ENCODE data around the gene RASA3.

Gene RASA3, protein sequence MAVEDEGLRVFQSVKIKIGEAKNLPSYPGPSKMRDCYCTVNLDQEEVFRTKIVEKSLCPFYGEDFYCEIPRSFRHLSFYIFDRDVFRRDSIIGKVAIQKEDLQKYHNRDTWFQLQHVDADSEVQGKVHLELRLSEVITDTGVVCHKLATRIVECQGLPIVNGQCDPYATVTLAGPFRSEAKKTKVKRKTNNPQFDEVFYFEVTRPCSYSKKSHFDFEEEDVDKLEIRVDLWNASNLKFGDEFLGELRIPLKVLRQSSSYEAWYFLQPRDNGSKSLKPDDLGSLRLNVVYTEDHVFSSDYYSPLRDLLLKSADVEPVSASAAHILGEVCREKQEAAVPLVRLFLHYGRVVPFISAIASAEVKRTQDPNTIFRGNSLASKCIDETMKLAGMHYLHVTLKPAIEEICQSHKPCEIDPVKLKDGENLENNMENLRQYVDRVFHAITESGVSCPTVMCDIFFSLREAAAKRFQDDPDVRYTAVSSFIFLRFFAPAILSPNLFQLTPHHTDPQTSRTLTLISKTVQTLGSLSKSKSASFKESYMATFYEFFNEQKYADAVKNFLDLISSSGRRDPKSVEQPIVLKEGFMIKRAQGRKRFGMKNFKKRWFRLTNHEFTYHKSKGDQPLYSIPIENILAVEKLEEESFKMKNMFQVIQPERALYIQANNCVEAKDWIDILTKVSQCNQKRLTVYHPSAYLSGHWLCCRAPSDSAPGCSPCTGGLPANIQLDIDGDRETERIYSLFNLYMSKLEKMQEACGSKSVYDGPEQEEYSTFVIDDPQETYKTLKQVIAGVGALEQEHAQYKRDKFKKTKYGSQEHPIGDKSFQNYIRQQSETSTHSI

DNA sequence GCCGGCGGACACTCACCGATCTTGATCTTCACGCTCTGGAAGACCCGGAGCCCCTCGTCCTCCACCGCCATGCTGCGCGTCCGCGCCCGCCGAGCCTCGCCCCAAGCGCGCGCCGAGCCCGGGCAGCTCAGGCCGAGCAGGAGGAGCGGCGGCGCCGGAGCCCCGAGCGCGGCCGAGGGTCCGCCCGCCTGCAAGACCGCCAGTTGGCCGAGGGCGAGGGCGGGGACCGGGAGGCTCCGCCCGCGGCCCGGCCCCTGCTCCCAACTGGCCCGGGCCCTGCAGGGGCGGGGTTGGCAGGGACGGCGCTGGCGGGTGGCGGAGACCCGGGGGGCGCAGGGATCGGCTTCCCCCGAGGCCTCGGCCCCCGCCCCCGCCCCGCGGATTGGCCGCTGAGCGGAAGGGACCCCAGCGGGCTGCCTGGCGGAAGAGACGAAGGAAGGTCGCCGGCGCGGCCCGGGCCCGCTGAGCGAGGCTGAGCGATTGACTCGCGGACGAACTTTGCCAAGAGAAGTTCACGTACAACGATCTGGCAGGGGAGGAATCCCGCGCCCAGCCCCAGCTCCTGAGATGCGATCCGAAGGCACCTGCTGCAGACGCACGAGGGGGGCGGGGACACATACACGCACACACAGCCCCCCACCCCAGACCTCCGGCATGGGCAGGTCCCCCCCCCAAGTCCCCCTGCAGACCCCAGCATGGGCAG is at the start of gene RASA3:
RASA3 (minus strand) TSS at position 205 of the 703 bp plus-strand sequence; CDS start at position 71, 134 bp downstream.
- peaks cover 15% of the 10 kb centered on the region; the same call in 1 of the 2 replicates for H3K4me1 ChIP-seq (ENCODE audit: low read length)
- peak within 1 kb of the TSS; percentile 91 for H3K4me2 ChIP-seq (ENCODE audit: low read depth, low read length)
- peak; percentile 83 for DNase-seq
- H3K79me2 ChIP-seq (ENCODE audit: low read length), result peaks cover 47% of the 10 kb centered on the region
- H3K9ac ChIP-seq (ENCODE audit: low read length), result peak within 1 kb of the TSS; percentile 92
- no peaks in the 10 kb centered on the region for H3K36me3 ChIP-seq (replicated peaks; ENCODE audit: insufficient read depth, low read length)
- H3K9me3 ChIP-seq (replicated peaks; ENCODE audit: insufficient read depth, low read length), result no peaks in the 10 kb centered on the region
- no peak for TF ChIP-seq EZH2 (optimal IDR thresholded peaks at IDR 0.05; ENCODE audit: low read depth, low read length)
- TF ChIP-seq, protein P1, sequence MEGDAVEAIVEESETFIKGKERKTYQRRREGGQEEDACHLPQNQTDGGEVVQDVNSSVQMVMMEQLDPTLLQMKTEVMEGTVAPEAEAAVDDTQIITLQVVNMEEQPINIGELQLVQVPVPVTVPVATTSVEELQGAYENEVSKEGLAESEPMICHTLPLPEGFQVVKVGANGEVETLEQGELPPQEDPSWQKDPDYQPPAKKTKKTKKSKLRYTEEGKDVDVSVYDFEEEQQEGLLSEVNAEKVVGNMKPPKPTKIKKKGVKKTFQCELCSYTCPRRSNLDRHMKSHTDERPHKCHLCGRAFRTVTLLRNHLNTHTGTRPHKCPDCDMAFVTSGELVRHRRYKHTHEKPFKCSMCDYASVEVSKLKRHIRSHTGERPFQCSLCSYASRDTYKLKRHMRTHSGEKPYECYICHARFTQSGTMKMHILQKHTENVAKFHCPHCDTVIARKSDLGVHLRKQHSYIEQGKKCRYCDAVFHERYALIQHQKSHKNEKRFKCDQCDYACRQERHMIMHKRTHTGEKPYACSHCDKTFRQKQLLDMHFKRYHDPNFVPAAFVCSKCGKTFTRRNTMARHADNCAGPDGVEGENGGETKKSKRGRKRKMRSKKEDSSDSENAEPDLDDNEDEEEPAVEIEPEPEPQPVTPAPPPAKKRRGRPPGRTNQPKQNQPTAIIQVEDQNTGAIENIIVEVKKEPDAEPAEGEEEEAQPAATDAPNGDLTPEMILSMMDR (IDR thresholded peaks at IDR 0.05; ENCODE audit: low read length), result no peak
- TF ChIP-seq EZH2phosphoT487 (IDR thresholded peaks at IDR 0.05; ENCODE audit: low read length), result no peak
- no peaks in the 10 kb centered on the region for H3K27me3 ChIP-seq (replicated peaks; ENCODE audit: insufficient read depth, low read length)
- H3K4me3 ChIP-seq (ENCODE audit: low read length), result peak within 1 kb of the TSS; percentile 91
- H3K27ac ChIP-seq (ENCODE audit: low read length), result peak within 1 kb of the TSS; percentile 70
- H2AFZ ChIP-seq (ENCODE audit: low read length), result peak within 1 kb of the TSS; percentile 58
- H3F3A ChIP-seq (ENCODE audit: insufficient read depth, low read length), result peaks cover 12% of the 10 kb centered on the region; the same call in 1 of the 2 replicates
- no peaks in the 10 kb centered on the region for H3K9me2 ChIP-seq (replicated peaks; ENCODE audit: insufficient read depth, low read length)
- peaks cover 7% of the 10 kb centered on the region; the same call in 1 of the 2 replicates for H4K20me1 ChIP-seq (ENCODE audit: insufficient read depth, low read length)

DNA sequence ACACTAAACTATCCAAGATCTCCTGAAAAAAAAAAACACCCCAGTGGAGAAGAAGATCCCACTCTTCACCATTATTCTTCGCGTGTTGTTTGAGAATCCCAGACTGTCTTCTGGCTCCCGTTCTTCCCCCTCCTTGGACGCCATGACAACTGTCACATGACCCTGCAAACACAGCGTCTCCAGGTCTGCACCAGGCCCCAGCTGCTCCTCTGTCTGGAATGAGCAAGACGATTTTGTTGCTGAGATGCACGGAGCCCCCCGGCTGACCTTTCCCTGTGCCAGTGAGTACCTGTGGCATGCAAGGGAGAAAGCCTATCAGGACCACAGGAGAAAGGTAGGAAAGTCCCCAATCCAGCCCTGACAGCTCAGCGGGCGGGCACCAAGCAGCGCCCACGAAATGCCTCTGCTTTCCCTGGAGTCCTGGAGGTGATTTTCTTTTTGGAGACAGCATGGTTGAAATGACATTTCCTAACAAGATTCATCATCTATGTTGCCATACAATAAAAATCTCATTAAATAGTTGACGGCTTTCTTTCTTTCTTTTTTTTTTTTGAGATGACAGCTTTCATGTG is 46.8 kb upstream of the RASA3 start, which contains the start of gene CFAP97D2:
CFAP97D2 (plus strand) TSS at position 171 of the 572 bp plus-strand sequence; CDS start at position 245, 74 bp downstream.
- Histone ChIP-seq H3F3A (ENCODE audit: insufficient read depth, low read length) (peaks cover 5% of the 10 kb centered on the region), H4K20me1 (ENCODE audit: insufficient read depth, low read length) (no peaks in the 10 kb centered on the region), H3K36me3 (replicated peaks; ENCODE audit: insufficient read depth, low read length) (no peaks in the 10 kb centered on the region), H3K79me2 (ENCODE audit: low read length) (no peaks in the 10 kb centered on the region), H3K4me2 (ENCODE audit: low read depth, low read length) (no peak within 1 kb of the TSS), H3K27me3 (replicated peaks; ENCODE audit: insufficient read depth, low read length) (no peaks in the 10 kb centered on the region), H3K9me2 (replicated peaks; ENCODE audit: insufficient read depth, low read length) (no peaks in the 10 kb centered on the region), H3K27ac (ENCODE audit: low read length) (no peak within 1 kb of the TSS), H3K9ac (ENCODE audit: low read length) (no peak within 1 kb of the TSS), H3K9me3 (replicated peaks; ENCODE audit: insufficient read depth, low read length) (no peaks in the 10 kb centered on the region), H3K4me1 (ENCODE audit: low read length) (peaks cover 23% of the 10 kb centered on the region), H2AFZ (ENCODE audit: low read length) (no peak within 1 kb of the TSS), H3K4me3 (ENCODE audit: low read length) (no peak within 1 kb of the TSS)
- DNase-seq, result no peak
- TF ChIP-seq EZH2phosphoT487 (IDR thresholded peaks at IDR 0.05; ENCODE audit: low read length) (no peak), EZH2 (optimal IDR thresholded peaks at IDR 0.05; ENCODE audit: low read depth, low read length) (no peak)
- TF ChIP-seq, protein P1 (IDR thresholded peaks at IDR 0.05; ENCODE audit: low read length), result no peak

All from MM.1S (cell line).